H1 (cell line): ENCODE measurements around the gene ST6GALNAC5. TPM values are rescaled to one million over a fixed set of nuclear protein-coding genes. Genes with fewer than 3 reads are reported as not detected.

Experiments
- CTCF ChIA-PET: fragments of 300-600 bp; sonication (Branson Sonifier 250); formaldehyde crosslinking; loops from one replicate; lab custom pipeline; 2021; ENCODE audit not compliant: partially characterized antibody; lab: Charles Lee
- POLR2A ChIA-PET: fragments of 300-600 bp; sonication (Branson Sonifier 250); formaldehyde crosslinking; loops from one replicate; lab custom pipeline; 2021; ENCODE audit warnings: inconsistent platforms; ENCODE audit not compliant: partially characterized antibody; lab: Charles Lee
- DNase-seq, 2 experiments: peaks; one replicate each; pipeline versions ENCODE4 v3.0.0 to v3.0.0-alpha.2; 2010 to 2022; ENCODE audit warnings: low spot score in 2 of 2, low read depth in 1 of 2, mixed read lengths in 1 of 2
- FAIRE-seq: peaks from 2 replicates; lab custom pipeline; 2011; peaks lifted over from hg19 to GRCh38; lab: Jason Lieb, UNC
- H2AFZ ChIP-seq: 2 replicates; pipeline ENCODE4 v1.8.1; 2012; ENCODE audit warnings: low read length, inconsistent platforms
- H2AK5ac ChIP-seq: 2 replicates; pipeline ENCODE4 v1.6.1; 2013; ENCODE audit warnings: low read depth, low read length
- H2BK120ac ChIP-seq: replicated peaks from 2 replicates; pipeline ENCODE3; 2013; ENCODE audit warnings: low read depth, low read length, inconsistent platforms
- H2BK12ac ChIP-seq: 2 replicates; pipeline ENCODE4 v1.6.1; 2013; ENCODE audit warnings: low read depth, low read length
- H2BK15ac ChIP-seq: 2 replicates; pipeline ENCODE4 v1.6.1; 2013; ENCODE audit warnings: low read length
- H2BK20ac ChIP-seq: 2 replicates; pipeline ENCODE4 v1.6.1; 2013; ENCODE audit warnings: low read length
- H2BK5ac ChIP-seq: 2 replicates; pipeline ENCODE4 v1.6.1; 2013; ENCODE audit warnings: low read depth, low read length
- H3K14ac ChIP-seq: 2 replicates; pipeline ENCODE4 v1.6.1; 2013; ENCODE audit warnings: inconsistent platforms; ENCODE audit not compliant: insufficient read length
- H3K18ac ChIP-seq: 2 replicates; pipeline ENCODE4 v1.6.1; 2013; ENCODE audit warnings: low read length; ENCODE audit errors: extremely low read depth
- H3K23ac ChIP-seq: 2 replicates; pipeline ENCODE4 v1.6.1; 2013; ENCODE audit warnings: inconsistent platforms; ENCODE audit not compliant: insufficient read length
- H3K23me2 ChIP-seq: 2 replicates; pipeline ENCODE4 v1.6.1; 2013; ENCODE audit warnings: low read depth, low read length
- H3K27ac ChIP-seq: 2 replicates; pipeline ENCODE4 v1.6.1; 2011; ENCODE audit warnings: low read depth, low read length, inconsistent platforms
- H3K27me3 ChIP-seq, 4 experiments: replicated peaks in 1 of 4; 1 replicate in 1 of 4; 2 replicates in 3 of 4; pipeline versions ENCODE4 v1.6.1 to v1.8.1; 2011 to 2013; ENCODE audit warnings: low read length in 3 of 4, mild to moderate bottlenecking in 3 of 4, inconsistent platforms in 2 of 4, mixed read lengths in 2 of 4, moderate library complexity in 1 of 4; ENCODE audit not compliant: control insufficient read depth in 3 of 4, insufficient read depth in 3 of 4; ENCODE audit errors: extremely low read depth in 1 of 4
- H3K36me3 ChIP-seq, 4 experiments: 2 replicates each; pipeline versions ENCODE4 v1.6.1 to v1.8.1; 2011 to 2013; ENCODE audit warnings: mild to moderate bottlenecking in 4 of 4, low read length in 3 of 4, moderate library complexity in 2 of 4, control low read depth in 1 of 4, inconsistent platforms in 1 of 4; ENCODE audit not compliant: insufficient read depth in 4 of 4, control insufficient read depth in 2 of 4
- H3K4ac ChIP-seq: replicated peaks from 2 replicates; pipeline ENCODE3; 2013; ENCODE audit warnings: low read length, low read depth, mixed read lengths, inconsistent platforms; ENCODE audit not compliant: insufficient read length
- H3K4me1 ChIP-seq, 4 experiments: replicated peaks in 1 of 4; 1 replicate in 1 of 4; 2 replicates in 3 of 4; pipeline versions ENCODE4 v1.6.1 to v1.8.1; 2011 to 2013; ENCODE audit warnings: low read length in 3 of 4, inconsistent platforms in 2 of 4, mixed read lengths in 1 of 4; ENCODE audit not compliant: insufficient read depth in 4 of 4, control insufficient read depth in 3 of 4
- H3K4me2 ChIP-seq, 2 experiments: 2 replicates each; pipeline versions ENCODE4 v1.6.1 to v1.8.1; 2011 to 2013; ENCODE audit warnings: low read depth in 2 of 2, low read length in 2 of 2, control low read depth in 1 of 2, inconsistent platforms in 1 of 2, mild to moderate bottlenecking in 1 of 2; ENCODE audit not compliant: insufficient read depth in 1 of 2
- H3K4me3 ChIP-seq, 4 experiments: fragments of 200-600, 300-600 bp in 1 of 4; sonication (generic), shearing (Covaris generic), sonication (Bioruptor Twin) in 1 of 4; 2 replicates each; pipeline versions ENCODE4 v1.5.1 to v1.8.1; 2011 to 2016; ENCODE audit warnings: low read length in 4 of 4, low read depth in 3 of 4, control low read depth in 2 of 4, inconsistent platforms in 2 of 4, mild to moderate bottlenecking in 2 of 4, mixed read lengths in 1 of 4, moderate library complexity in 1 of 4; ENCODE audit not compliant: insufficient read depth in 2 of 4; ENCODE audit errors: extremely low read depth in 1 of 4
- H3K56ac ChIP-seq: replicated peaks from 2 replicates; pipeline ENCODE3; 2013; ENCODE audit warnings: low read depth, mild to moderate bottlenecking, mixed read lengths, low read length, inconsistent platforms; ENCODE audit not compliant: insufficient read length
- H3K79me1 ChIP-seq: 2 replicates; pipeline ENCODE4 v1.6.1; 2013; ENCODE audit warnings: low read depth, low read length, control low read depth
- H3K79me2 ChIP-seq, 2 experiments: 2 replicates each; pipeline versions ENCODE4 v1.6.1 to v1.8.1; 2012 to 2013; ENCODE audit warnings: low read length in 2 of 2, mild to moderate bottlenecking in 2 of 2, inconsistent platforms in 1 of 2; ENCODE audit not compliant: insufficient read depth in 2 of 2, control insufficient read depth in 1 of 2
- H3K9ac ChIP-seq, 4 experiments: replicated peaks in 1 of 4; 1 replicate in 1 of 4; 2 replicates in 3 of 4; pipeline versions ENCODE4 v1.6.1 to v1.8.1; 2011 to 2013; ENCODE audit warnings: low read depth in 3 of 4, low read length in 3 of 4, control low read depth in 2 of 4, mild to moderate bottlenecking in 2 of 4, moderate library complexity in 2 of 4, inconsistent platforms in 1 of 4; ENCODE audit errors: extremely low read depth in 1 of 4
- H3K9me3 ChIP-seq, 2 experiments: 2 replicates each; pipeline versions ENCODE4 v1.6.1 to v1.8.1; 2012 to 2013; ENCODE audit warnings: mild to moderate bottlenecking in 2 of 2, moderate library complexity in 2 of 2, control low read depth in 1 of 2, inconsistent platforms in 1 of 2, low read depth in 1 of 2, low read length in 1 of 2, mixed read lengths in 1 of 2; ENCODE audit not compliant: insufficient read depth in 2 of 2
- H4K20me1 ChIP-seq, 2 experiments: replicated peaks in 1 of 2; 2 replicates each; pipeline versions ENCODE3 to v1.8.1; 2011 to 2013; ENCODE audit warnings: inconsistent platforms in 2 of 2, low read length in 2 of 2, mild to moderate bottlenecking in 1 of 2; ENCODE audit not compliant: insufficient read depth in 2 of 2, control insufficient read depth in 1 of 2
- H4K5ac ChIP-seq: 2 replicates; pipeline ENCODE4 v1.6.1; 2013; ENCODE audit warnings: low read length, low read depth, mixed read lengths, inconsistent platforms; ENCODE audit not compliant: insufficient read length
- H4K8ac ChIP-seq: 2 replicates; pipeline ENCODE4 v1.8.0; 2013; ENCODE audit warnings: mild to moderate bottlenecking, moderate library complexity, low read length, inconsistent platforms; ENCODE audit not compliant: insufficient read depth; ENCODE audit errors: extremely low read depth
- H4K91ac ChIP-seq: replicated peaks from 2 replicates; pipeline ENCODE3; 2013; ENCODE audit warnings: low read length, mixed read lengths, inconsistent platforms; ENCODE audit not compliant: insufficient read length
- CEBPB ChIP-seq: IDR thresholded peaks from 2 replicates; pipeline ENCODE4 v1.6.1; 2012; ENCODE audit warnings: low read depth, low read length
- CHD2 ChIP-seq: IDR thresholded peaks from 2 replicates; pipeline ENCODE4 v1.6.1; 2012; ENCODE audit warnings: low read length, improper control_type of control experiment
- CTBP2 ChIP-seq: IDR thresholded peaks from 2 replicates; pipeline ENCODE4 v1.7.0; 2011; ENCODE audit warnings: borderline replicate concordance, mild to moderate bottlenecking, moderate library complexity, mixed read lengths, low read length; ENCODE audit not compliant: insufficient read depth, insufficient read length
- EGR1 ChIP-seq: IDR thresholded peaks from 2 replicates; pipeline ENCODE4 v1.6.1; 2011; ENCODE audit warnings: low read depth, low read length, borderline replicate concordance
- PHF8 ChIP-seq: fragments of 200-600 bp; sonication (generic); conservative IDR thresholded peaks from 2 replicates; pipeline ENCODE4 v1.7.1; 2012; ENCODE audit warnings: low read depth, mild to moderate bottlenecking, inconsistent platforms, low read length, moderate library complexity
- RNF2 ChIP-seq: fragments of 200-900, 300-1000 bp; sonication (generic); IDR thresholded peaks from 2 replicates; pipeline ENCODE4 v1.7.1; 2016; ENCODE audit warnings: borderline replicate concordance, low read depth, mild to moderate bottlenecking, antibody characterized with exemption, low read length; ENCODE audit not compliant: poor library complexity, severe bottlenecking; ENCODE audit errors: missing control alignments
- WGBS, 2 experiments: shearing (Covaris generic) in 1 of 2; methylation state at CpG; one replicate each; pipeline versions ENCODE4 v1.1.6 to v1.1.7; 2013 to 2015; ENCODE audit warnings: low lambda C conversion rate in 2 of 2, mixed read lengths in 2 of 2, inconsistent platforms in 1 of 2, low coverage in 1 of 2, missing lambda C conversion rate in 1 of 2; ENCODE audit not compliant: insufficient replicate concordance in 2 of 2, insufficient coverage in 1 of 2, insufficient read length in 1 of 2; ENCODE audit errors: extremely low coverage in 1 of 2, missing lambda C conversion rate in 1 of 2; 5-methylcytosine and 5-hydroxymethylcytosine counted together
- polyA plus RNA-seq, 7 experiments: library from polyadenylated mRNA; depleted of rRNA in 3 of 7; stranded (reverse) in 5 of 7; unstranded in 2 of 7; fragments of >200 nt in 5 of 7; fragments of 200-250 nt in 2 of 7; gene quantifications; 1 replicate in 5 of 7; 2 replicates in 1 of 7; 4 replicates in 1 of 7; pipeline versions ENCODE4 v1.2.1 to v1.2.3, GENCODE V29; 2011 to 2013; ENCODE audit warnings: missing spikeins in 2 of 7, mixed read lengths in 2 of 7
- total RNA-seq: library from RNA; stranded (reverse); fragmentation: NEBNext Ultra II Directional; extraction: Animal tissue kit (Norgen Biotek cat#: 25700); gene quantifications from 2 replicates; pipeline ENCODE4 v1.2.1, GENCODE V29; 2021

The ST6GALNAC5 gene
- total and polyA plus RNA-seq, 2 of the 8 experiments (the other 6 are each of a cell fraction or from before 2014, with no cell fraction given): 6.2 to 7.3 TPM

- no peak overlapping the region for H3K18ac ChIP-seq
- TF ChIP-seq CTBP2 (no peak), CHD2 (no peak), PHF8 (no peak), CEBPB (no peak), RNF2 (no peak), EGR1 (no peak)
- 95% methylated on average over 3 of the region's 3 CpGs; no CpG with 5 or more reads in 1 of the 2 experiments for WGBS, 2 experiments
- no peaks in the 10 kb centered on the region for H4K20me1 ChIP-seq
- no peak overlapping the region for H3K23ac ChIP-seq
- H3K4me3 ChIP-seq: no peak overlapping the region
- no peaks in the 10 kb centered on the region for H3K27me3 ChIP-seq
- no peaks in the 10 kb centered on the region for H3K79me1 ChIP-seq
- no peak overlapping the region for H4K8ac ChIP-seq
- H3K4me2 ChIP-seq: no peak overlapping the region
- no peaks in the 10 kb centered on the region for H3K9me3 ChIP-seq
- no peak overlapping the region for H2BK20ac ChIP-seq
- no peaks in the 10 kb centered on the region for H3K23me2 ChIP-seq
- no peak overlapping the region for H3K9ac ChIP-seq
- POLR2A ChIA-PET: no interaction called here
- no peak overlapping the region for H4K5ac ChIP-seq
- no peaks in the 10 kb centered on the region for H3K79me2 ChIP-seq
- no peak overlapping the region for H2AFZ ChIP-seq
- H2BK12ac ChIP-seq: no peak overlapping the region
- peaks cover 2 to 7% (median 4%) of the 10 kb centered on the region in 4 experiments; a peak in 6 of 7 replicates for H3K4me1 ChIP-seq
- no peak overlapping the region for H2BK120ac ChIP-seq
- H2AK5ac ChIP-seq: no peak overlapping the region
- H3K4ac ChIP-seq: no peak overlapping the region
- CTCF ChIA-PET: interaction anchor here (1.0 to 2.1 kb wide), 4 partner anchors 10 to 30 kb away, joined by 3 to 6 read pairs (median 4); no protein-coding TSS in a partner anchor
- FAIRE-seq (no peak), DNase-seq (no peak)
- no peak overlapping the region for H2BK15ac ChIP-seq
- H3K36me3 ChIP-seq: no peaks in the 10 kb centered on the region
- H3K56ac ChIP-seq: no peak overlapping the region
- no peak overlapping the region for H3K27ac ChIP-seq
- H2BK5ac ChIP-seq: no peak overlapping the region
- H4K91ac ChIP-seq: no peak overlapping the region
- no peak overlapping the region for H3K14ac ChIP-seq
These were observed 193.9 kb downstream of the ST6GALNAC5 start for GRCh38 chr1:77061162-77061561.
